GM19193 (cell line): ENCODE results near the gene NFIC.

Experiments
- POLR2A ChIP-seq: IDR thresholded peaks from 4 replicates; pipeline ENCODE4 v1.6.1; 2011; ENCODE audit not compliant: insufficient read depth, insufficient read length; ENCODE audit errors: extremely low read depth

The NFIC gene

DNA sequence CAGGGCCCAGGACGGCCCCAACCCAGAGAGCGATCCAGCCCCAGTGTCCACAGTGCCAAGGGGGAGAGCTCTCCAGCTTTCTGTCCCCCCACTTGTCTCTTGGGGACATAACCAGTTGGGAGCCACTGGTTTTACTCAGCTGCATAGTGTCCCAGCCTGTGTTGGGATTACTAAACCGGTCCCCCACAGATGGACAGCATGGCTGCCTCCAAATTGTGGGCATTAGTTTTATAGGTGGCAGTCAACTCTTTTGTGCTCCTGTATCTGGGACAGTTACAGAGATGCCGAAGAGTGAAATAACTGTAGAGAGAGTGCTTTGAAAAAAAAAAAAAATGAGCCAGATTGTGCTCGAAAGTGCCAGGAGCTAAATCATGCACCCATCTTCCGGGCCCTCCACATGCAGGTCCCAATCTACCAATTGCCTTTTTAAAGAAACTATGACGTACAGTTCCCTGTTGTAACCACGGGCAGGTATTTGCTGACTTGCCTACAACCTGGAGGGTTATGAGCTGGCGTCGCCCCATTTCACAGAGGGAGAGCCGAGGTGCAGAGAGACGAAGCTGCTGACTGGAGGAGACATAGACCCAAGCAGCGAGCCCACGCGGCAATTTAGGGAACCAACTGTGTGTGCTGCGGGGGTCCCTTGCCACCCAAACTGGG lies 2.4 kb upstream of the NFIC start:
- no peak for TF ChIP-seq POLR2A

DNA sequence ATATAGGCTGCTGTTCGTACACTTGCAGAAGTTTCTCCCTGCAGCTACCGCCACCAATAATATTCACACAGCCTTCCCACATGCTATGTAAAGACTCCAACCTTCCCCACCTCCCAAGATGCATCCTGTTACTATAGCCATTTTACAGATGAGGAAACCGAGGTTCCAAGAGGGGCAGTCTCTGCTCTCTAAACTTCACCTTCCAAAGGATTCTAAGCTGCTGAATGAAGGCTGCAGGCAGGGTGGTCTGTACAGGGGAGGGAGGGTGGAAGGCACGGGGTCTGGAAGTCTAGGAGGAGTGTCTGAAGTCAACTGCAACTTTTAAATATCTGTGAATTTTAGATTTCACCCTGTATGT lies 1.9 kb upstream of the NFIC start:
- no peak for TF ChIP-seq POLR2A

DNA sequence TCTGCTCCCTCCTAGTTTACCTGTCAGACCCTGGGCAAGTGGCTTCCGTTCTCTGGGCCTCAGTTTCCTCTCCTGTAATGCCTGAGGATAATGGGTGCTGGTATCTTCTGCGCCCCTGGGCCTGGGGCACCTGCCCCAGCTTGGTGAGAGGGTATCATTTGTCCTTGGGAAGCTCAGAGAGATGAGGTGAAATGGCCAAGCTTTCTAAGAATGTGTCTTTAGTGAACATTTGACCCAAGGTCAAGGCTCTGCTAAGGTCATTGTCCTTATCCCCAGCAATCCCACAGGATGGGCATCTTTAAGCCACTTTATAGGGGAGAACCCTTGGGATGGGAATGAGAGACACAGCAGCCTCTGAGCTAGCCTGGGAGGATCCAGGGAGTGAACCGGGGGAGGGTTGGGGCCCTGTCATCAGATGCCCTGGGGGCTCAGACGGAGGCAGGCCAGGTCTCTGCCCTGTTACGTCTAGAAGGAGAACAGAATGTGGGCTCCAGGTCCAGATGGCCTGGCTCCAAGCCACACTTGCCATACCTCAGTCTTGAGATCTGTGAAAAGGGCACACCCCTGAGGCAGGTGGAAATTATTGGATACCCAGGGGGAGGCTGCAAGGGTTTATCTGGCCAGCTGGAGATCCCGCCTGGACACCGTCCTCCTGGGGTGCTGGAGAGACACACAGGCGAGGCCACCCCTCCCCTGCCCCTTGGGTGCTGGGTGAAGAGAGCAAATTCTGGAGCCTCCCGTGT lies 1.1 kb upstream of the NFIC start:
- no peak for TF ChIP-seq POLR2A

DNA sequence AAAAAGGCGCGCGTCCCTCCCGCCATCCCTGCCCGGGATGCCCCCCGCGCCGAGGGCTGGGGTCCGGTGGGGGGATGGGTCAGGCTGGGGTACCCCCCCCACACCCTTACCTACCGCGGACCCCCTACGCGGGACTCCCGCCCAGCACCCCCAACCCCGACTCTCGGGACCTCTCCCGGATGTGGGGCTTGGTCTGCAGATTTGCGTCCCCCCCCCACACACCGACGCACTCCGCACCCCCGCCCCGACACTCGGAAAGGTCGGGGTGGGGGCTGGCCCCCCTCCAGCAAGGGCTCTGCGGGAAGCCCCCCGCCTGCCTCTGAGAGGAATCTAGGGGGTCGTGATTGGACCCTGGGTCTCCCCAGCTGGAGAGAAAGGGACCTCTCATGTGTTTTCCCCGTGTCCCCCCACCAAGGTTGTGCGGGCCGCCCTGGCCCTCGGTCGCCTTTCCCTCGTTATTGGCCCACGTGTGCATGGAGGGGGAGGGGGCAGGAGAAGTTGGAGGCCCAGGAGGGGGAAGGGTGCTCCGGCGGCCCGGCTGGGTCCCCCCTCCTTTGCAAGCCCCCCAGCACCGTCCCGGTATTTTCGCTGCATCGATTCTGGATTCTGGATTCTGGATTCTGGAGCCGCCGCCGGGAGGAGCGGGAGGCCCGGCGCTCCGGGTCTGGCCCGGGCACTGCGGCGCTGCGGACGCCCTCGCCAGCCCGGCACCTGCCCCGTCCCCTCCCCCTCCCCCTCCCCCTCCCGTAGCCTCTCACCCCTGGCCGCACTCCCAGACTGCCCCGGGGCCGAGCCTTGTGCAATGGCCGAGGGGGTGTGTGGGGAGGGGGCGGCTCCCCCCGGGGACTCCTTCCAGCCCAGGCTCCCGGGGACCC lies 607 bp downstream of the NFIC start:
- no peak for TF ChIP-seq POLR2A

DNA sequence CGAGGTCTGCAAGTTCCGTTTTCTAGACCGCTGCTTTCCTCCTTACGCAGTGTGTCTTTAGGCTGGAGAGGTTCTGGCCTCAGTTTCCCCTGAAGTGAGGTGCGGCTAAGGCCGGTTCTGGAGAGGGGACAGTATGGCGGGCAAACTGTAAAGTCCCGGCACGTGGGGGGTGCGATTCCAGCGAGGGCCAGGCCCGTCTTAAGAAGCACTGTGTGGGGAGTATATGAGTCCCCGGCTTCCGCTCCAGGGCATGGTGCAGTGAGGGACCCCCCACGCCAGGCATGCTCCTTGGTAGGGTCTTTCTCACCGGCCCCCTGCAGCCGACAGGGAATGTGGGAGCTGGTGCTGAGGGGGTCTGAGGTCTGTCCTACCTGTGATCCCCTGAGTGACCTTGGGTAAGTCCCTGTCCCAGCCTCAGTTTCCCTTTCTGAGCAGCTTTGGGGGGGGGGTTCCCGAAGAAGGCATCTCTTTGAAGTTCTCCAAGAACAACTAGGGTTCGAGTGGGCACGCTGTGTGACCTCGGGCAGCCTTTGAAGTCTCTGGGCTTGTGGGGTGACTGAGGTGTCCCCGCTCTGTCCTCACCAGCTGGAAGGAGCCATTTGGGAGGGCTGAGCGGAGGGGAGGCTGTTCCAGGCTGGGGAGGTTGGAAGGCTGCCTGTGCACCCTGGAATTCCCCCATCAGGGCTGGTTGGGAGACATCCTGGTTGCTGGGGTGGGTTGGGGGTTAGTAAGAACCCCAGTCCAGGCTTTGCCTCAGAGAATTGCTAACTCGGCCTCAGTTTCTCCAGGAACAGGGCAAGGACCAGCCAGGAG lies 1.5 kb downstream of the NFIC start:
- TF ChIP-seq POLR2A, result no peak

DNA sequence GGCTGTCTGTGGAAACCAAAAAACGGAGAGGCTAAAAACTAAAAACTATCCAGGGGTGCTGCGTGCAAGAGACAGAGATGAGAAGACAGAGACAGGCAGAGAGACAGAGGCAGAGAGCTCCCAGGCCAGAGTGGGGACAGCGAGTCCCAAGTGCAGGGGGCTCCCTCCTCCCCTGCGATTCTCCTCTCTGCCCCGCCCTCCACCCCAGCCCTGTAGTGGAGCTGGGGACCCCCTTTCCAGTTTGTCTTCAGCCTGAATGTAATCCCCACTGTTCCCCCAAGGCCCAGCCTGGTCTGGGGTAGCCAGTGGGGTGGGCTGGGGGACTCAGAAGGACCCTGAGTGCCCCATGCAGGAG lies 2.0 kb downstream of the NFIC start:
- no peak for TF ChIP-seq POLR2A

DNA sequence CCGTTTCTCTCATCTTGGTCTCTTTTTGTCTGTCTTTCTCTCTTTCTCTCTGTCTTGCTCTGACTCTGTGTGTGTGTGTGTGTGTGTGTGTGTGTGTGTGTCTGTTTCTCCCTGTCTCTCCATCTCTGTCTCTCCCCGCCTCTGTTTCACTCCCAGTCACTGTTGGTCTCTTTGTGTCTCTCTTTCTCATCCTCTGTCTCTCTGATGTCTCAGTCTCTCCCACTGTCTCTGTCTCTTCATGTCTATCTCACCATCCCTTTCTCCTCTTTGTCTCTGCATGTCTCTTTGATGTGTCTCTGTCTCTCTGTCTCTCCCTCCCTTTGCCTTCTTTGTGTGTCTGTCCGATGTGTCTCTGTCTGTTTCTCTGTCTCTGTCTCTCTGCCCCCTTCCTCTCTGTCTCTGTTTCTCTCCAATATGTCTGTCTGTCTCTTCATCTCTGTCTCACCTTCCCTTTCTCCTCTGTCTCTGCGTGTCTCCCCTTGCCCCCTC lies 2.5 kb downstream of the NFIC start:
- TF ChIP-seq POLR2A, result no peak

DNA sequence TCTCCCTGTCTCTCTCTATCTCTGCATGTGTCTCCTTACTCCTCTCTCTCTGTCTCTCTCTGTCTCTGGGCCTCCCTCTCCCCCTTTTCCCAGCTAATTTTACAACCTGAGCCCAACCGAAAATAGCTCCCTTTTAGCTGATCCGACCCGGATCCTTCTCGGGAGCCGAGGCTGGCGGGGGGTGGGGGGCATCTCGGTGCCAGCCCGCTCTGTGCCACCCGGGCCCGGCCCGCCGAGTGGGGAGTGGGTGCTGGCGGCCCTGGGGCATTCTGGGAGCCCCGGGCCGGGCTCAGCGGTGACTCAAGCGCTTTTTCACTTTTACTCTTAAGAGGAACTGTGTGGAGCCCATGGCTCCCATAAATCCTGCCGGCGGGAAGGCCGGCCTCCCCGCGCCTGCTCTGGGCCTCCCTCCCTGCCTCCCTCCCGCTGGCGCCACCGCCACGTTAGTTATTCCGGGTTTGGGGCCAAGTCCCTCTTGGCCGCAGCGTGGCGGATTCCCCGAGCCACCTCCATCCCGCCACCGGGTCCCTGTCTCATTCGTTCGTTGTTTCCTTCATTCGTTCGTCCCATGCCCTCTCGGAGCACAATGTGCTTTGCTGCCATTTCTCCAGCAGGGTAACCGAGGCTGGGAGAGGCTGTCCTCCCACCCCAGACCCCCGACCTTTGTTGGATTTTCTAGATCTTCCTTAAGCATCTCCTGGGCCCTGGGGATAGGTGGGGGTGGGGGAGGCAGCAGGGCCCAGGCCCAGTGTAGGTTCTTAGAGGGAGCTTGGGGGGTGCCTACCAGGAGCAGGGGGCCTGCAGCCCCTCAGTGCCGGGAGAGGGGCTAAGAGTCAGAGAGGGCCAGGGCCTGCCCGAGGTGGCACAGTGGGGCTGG lies 3.2 kb downstream of the NFIC start:
- TF ChIP-seq POLR2A, result no peak

DNA sequence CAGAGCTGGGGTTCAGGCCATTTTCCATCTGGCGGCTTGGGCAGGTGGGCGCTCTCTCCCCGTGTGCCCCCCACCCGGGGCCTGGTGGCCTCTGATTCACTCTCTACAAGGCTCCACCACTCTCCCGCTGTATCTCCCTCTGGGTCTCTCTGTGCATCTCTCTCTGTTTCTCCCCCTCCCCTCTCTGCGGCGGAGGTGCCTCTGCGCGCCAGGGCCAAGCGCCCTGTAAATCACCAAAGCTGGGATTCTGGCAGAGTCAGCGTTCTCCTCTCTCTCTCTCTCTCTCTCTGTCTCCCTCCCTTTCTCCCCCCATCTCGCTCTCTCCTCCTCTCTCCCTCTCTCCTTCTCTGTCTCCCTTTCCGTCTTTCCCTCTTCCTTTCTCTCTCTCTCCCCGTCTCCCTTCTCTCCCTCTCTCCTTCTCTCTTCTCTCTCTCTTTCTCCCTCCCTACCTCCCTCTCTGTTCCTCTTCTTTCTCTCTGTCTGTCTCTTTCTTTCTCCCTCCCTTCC lies 3.9 kb downstream of the NFIC start:
- TF ChIP-seq POLR2A, result no peak

DNA sequence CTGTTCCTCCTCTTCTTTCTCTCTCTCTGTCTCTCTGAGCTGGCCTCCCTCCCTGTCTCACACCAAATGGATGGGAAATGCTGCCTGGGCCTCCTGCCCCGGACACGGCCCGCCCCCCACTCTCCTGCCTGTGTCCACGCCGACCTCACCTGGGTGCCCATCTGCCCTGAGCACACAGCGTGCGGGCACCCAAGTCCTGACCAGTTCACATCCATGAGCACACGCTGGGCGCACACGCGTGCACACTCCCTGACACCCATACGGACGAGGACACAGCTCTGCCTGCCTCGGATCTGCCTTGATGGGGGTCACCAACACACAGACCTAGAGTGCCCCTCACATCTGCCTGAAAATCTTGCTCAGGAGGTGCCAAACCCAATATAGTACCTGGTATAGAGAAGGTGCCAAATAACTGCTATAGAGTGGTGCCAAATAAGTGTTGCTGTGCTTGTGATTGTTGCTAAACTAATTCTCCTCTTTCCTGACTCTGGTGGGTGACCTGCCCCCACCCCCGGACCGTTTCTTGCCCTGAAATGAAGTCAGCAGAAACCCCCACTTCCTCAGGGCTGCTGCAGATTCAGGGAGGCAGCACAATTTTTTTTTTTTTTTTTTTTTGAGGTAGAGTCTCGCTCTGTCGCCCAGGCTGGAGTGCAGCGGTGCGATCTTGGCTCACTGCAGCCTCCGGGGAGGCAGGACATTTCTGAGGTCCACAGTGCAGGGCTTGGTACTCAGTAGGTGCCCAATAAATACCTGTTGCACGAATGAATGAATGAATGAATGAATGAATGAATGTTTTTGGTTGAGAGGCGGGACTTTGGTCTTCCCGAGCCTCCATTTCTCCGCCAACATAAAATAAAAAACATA lies 4.6 kb downstream of the NFIC start:
- TF ChIP-seq POLR2A, result no peak

DNA sequence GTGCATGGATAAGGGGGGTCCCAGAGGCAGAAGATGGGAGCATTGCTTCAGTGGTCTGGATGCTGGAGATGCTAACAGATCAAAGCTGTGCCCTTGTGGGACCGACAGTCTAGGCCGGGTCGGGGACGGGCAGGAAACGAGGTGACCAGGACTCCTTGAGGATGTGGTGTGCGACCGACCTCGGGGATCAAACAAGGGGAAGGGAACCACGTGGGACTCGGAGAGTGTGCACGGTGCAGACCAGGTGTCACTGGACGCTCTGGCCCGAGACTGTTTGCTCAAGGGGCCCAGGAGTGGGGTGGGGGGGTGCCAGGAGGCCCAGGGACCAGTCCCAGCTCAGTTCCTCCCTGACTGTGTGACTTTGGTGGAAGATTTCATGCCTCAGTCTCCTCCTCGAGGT lies 6.0 kb downstream of the NFIC start:
- no peak for TF ChIP-seq POLR2A

DNA sequence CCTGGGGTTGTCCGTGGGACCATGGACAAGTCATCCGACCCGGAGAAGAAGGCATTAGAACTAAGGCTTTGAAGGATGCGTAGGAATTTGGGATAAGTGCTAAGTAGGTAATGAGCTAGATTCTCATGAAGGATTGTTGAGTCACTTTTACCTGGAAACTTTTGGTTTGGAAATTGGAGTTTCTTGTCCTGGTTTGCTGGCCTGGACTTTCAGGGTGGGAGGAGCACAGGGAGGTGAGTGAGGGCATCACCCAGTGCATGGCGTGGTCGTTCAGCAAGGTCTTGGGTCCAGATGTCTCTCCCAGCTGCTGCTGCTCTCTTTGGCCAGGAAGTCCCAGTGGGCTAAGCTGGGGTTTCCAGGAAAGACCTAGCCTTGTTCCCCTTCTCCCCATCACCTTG lies 7.6 kb downstream of the NFIC start:
- no peak for TF ChIP-seq POLR2A
